ENCODE measurements around the gene TMEM25. TPM values are rescaled to one million over a fixed set of nuclear protein-coding genes. Genes with fewer than 3 reads are reported as not detected.

TMEM25 gene
- polyA plus RNA-seq, 2 of the 4 experiments (the other 2 are of a cell fraction), result 0.56 to 0.75 TPM

GRCh38 chr11:118491041-118491440, 40.0 kb upstream of the TMEM25 start:
- ChIA-PET CTCF (no interaction called here), POLR2A (no interaction called here)
- no peak for FAIRE-seq
- Histone ChIP-seq H3K4me2 (no peak overlapping the region), H3K27ac (no peak overlapping the region), H3K9me3 (no peaks in the 10 kb centered on the region), H3K4me1 (no peaks in the 10 kb centered on the region), H3K4me3 (no peak overlapping the region)
- no peak for ATAC-seq
- no peak for TF ChIP-seq NPAS2 (CRISPR knock-in tag; IDR thresholded peaks at IDR 0.05; ENCODE audit: borderline replicate concordance)
- no peak for TF ChIP-seq ZNF302 (CRISPR knock-in tag; IDR thresholded peaks at IDR 0.05)
- TF ChIP-seq PHF8 (IDR thresholded peaks at IDR 0.05; ENCODE audit: borderline replicate concordance, low read depth), result no peak
- no peak for TF ChIP-seq HEYL (CRISPR knock-in tag; IDR thresholded peaks at IDR 0.05)
- TF ChIP-seq POLR2AphosphoS2 (conservative IDR thresholded peaks at IDR 0.05; ENCODE audit: low read length), result no peak
- no peak for TF ChIP-seq CBX8 (IDR thresholded peaks at IDR 0.05)
- no peak for TF ChIP-seq ZSCAN20 (CRISPR knock-in tag; IDR thresholded peaks at IDR 0.05)
- TF ChIP-seq RARB (CRISPR knock-in tag; IDR thresholded peaks at IDR 0.05), result no peak
- no peak for TF ChIP-seq ESRRA (IDR thresholded peaks at IDR 0.05; ENCODE audit: borderline replicate concordance, low read length)
- TF ChIP-seq EHF (CRISPR knock-in tag; IDR thresholded peaks at IDR 0.05), result no peak
- no peak for TF ChIP-seq EHMT2 (IDR thresholded peaks at IDR 0.05; ENCODE audit: low read depth)
- TF ChIP-seq, protein P1, sequence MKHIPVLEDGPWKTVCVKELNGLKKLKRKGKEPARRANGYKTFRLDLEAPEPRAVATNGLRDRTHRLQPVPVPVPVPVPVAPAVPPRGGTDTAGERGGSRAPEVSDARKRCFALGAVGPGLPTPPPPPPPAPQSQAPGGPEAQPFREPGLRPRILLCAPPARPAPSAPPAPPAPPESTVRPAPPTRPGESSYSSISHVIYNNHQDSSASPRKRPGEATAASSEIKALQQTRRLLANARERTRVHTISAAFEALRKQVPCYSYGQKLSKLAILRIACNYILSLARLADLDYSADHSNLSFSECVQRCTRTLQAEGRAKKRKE (CRISPR knock-in tag; IDR thresholded peaks at IDR 0.05; ENCODE audit: low read depth), result no peak
- no peak for TF ChIP-seq HMGXB4 (CRISPR knock-in tag; IDR thresholded peaks at IDR 0.05; ENCODE audit: borderline replicate concordance)
- TF ChIP-seq, protein P2, sequence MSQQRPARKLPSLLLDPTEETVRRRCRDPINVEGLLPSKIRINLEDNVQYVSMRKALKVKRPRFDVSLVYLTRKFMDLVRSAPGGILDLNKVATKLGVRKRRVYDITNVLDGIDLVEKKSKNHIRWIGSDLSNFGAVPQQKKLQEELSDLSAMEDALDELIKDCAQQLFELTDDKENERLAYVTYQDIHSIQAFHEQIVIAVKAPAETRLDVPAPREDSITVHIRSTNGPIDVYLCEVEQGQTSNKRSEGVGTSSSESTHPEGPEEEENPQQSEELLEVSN (IDR thresholded peaks at IDR 0.05; ENCODE audit: borderline replicate concordance, low read depth), result no peak
- no peak for TF ChIP-seq HDAC2 (IDR thresholded peaks at IDR 0.05)
- TF ChIP-seq ELK1 (IDR thresholded peaks at IDR 0.05; ENCODE audit: low read depth, low read length), result no peak
- TF ChIP-seq ZC3H11A (IDR thresholded peaks at IDR 0.05), result no peak
- no peak for TF ChIP-seq MAFK (IDR thresholded peaks at IDR 0.05; ENCODE audit: partially characterized antibody)
- DNase-seq (ENCODE audit: low read depth in 1 of 2, low spot score in 1 of 2), result no peak
- 87% methylated on average over 4 of the region's 4 CpGs for WGBS (ENCODE audit: missing lambda C conversion rate)

DNA sequence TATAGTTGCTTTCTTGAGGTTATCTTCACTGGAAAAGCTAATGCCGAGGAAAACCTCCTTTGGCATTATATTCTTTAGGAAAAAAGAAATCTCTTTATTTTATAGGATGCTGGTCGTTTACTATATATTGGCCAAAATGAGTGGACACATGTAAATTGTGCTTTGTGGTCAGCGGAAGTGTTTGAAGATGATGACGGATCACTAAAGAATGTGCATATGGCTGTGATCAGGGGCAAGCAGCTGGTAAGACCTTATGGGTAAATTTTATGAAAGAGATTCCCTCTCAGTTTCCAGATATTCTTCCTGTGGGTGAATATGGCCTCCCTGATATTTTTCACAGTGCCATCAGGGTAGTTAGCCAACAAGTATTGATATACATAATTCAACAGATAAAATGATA, 33.2 kb upstream of the TMEM25 start:
- FAIRE-seq, result no peak
- Histone ChIP-seq H3K4me1 (no peaks in the 10 kb centered on the region), H3K27ac (no peak overlapping the region), H3K4me3 (no peak overlapping the region), H3K9me3 (no peaks in the 10 kb centered on the region), H3K4me2 (no peak overlapping the region)
- ATAC-seq, result no peak
- TF ChIP-seq RFX5 (IDR thresholded peaks at IDR 0.05) (no peak), MAFK (IDR thresholded peaks at IDR 0.05; ENCODE audit: partially characterized antibody) (no peak), PHF8 (IDR thresholded peaks at IDR 0.05; ENCODE audit: borderline replicate concordance, low read depth) (no peak)
- 81% methylated on average over 4 of the region's 4 CpGs for WGBS (ENCODE audit: missing lambda C conversion rate)
- ChIA-PET POLR2A (no interaction called here), CTCF (interaction anchor here (1.1 to 1.3 kb wide), 3 partner anchors 8 to 36 kb away, joined by 3 to 4 read pairs (median 3); no protein-coding TSS in a partner anchor)
- DNase-seq (ENCODE audit: low read depth in 1 of 2, low spot score in 1 of 2), result no peak

GRCh38 chr11:118503216-118503615, 27.8 kb upstream of the TMEM25 start:
- POLR2A ChIA-PET, result no interaction called here
- no peak overlapping the region for H3K4me3 ChIP-seq
- DNase-seq (ENCODE audit: low read depth in 1 of 2, low spot score in 1 of 2) (no peak), ATAC-seq (no peak), FAIRE-seq (no peak)
- H3K4me2 ChIP-seq, result no peak overlapping the region
- H3K4me1 ChIP-seq, result no peaks in the 10 kb centered on the region
- CTCF ChIA-PET, result no interaction called here
- H3K27ac ChIP-seq, result no peak overlapping the region
- 93% methylated on average over 3 of the region's 3 CpGs for WGBS (ENCODE audit: missing lambda C conversion rate)
- H3K9me3 ChIP-seq, result no peaks in the 10 kb centered on the region
- TF ChIP-seq FOSL2 (IDR thresholded peaks at IDR 0.05) (no peak), FOSL2 (CRISPR knock-in tag; IDR thresholded peaks at IDR 0.05) (no peak), KDM5A (IDR thresholded peaks at IDR 0.05) (no peak), PBX3 (IDR thresholded peaks at IDR 0.05) (no peak), PHF8 (IDR thresholded peaks at IDR 0.05; ENCODE audit: borderline replicate concordance, low read depth) (no peak), CEBPB (IDR thresholded peaks at IDR 0.05) (no peak), CHD4 (IDR thresholded peaks at IDR 0.05; ENCODE audit: borderline replicate concordance) (no peak), EP300 (IDR thresholded peaks at IDR 0.05) (no peak), RAD21 (conservative IDR thresholded peaks at IDR 0.05 in 1 of 2, IDR thresholded peaks at IDR 0.05 in 1 of 2) (no peak), HEYL (CRISPR knock-in tag; IDR thresholded peaks at IDR 0.05) (no peak)
- TF ChIP-seq, protein P2 (IDR thresholded peaks at IDR 0.05; ENCODE audit: borderline replicate concordance, low read depth), result no peak
- TF ChIP-seq, protein P1 (CRISPR knock-in tag; IDR thresholded peaks at IDR 0.05; ENCODE audit: low read depth), result no peak

All from A549 (cell line).